HG02678 (cell line): ENCODE results near the gene EGFL7.

ENCODE experiments used
- ATAC-seq: cut with Tn5 transposase; IDR thresholded peaks from one replicate; pipeline ENCODE4 v1.9.1; 2021; ENCODE audit warnings: mild to moderate bottlenecking, moderate library complexity; ENCODE audit not compliant: unreplicated experiment

EGFL7 gene

DNA sequence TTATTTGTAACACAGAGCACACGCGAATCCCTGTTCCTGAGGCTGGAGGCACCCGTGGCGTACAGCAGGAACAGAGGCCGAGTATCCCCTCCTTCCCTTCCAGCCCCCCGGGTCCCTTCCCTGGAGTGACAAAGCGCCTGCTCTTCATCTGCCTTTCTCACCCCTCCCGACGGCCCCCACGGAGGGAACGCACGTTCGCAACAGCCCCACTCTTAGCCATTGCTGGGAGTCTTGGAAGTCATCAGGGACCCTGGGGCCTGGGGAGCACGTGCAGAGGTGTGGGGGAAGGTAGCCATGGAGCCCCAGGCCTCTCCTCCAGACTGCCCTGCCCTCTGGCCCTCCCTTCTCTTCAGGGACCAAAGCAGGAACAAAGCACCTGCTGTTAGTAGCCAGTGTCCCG lies 22.1 kb downstream of the EGFL7 start:
- ATAC-seq: no peak

DNA sequence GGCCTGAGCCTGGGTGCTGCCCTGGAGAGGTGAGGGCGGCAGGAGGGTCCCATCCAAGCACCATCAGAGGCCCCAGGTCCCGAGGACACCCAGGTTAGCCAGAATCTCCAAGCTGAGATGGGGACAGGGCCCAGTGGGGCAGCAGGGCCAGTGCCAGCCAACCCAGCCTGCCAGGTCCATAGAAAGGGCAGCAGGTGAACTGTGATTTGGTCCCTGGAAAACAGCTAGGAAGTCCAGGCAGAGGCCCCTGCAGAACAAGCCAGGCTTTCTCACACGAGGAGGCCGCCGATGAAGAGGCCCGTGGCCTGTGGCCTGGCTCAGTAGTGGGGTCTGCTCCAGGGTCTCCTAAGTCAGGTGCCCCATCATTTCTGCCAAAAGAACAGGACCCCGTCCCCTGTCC lies 22.5 kb downstream of the EGFL7 start:
- ATAC-seq: no peak

DNA sequence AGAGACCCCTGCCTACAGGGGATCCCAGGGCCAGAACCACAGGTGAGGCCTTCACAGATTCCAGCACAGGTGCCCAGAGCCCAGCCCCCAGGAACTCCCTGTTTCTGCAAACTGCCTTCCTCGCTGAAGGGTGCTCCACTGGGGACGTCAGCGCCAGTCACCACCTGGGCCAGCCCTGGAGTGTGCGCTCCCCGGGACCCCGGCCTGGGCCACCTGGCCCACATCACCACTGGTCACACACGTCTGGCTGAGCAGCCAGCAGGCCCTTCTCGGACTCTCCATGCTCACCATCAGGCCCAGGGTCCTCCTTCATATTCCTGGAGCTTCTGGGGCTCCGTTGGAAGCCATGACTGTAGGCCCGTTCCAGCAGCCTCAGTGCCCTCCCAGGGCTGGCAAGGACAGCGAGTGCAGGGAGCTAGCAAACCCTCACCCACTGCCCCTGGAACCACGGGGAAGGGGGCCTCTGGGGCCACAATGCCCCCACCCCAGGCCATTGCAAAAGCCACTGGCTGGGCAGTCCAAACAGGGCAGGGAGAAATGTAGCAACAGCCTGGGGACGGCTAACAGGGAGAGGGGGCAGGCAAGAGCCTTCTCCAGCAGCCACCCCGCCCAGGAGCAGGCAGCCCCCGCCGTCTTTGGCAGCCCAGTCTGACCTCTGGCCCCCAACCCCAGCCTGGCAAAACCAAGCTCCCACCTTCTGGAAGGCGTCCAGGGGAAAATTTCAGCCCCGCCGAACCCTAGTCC lies 23.2 kb downstream of the EGFL7 start:
- ATAC-seq: no peak

DNA sequence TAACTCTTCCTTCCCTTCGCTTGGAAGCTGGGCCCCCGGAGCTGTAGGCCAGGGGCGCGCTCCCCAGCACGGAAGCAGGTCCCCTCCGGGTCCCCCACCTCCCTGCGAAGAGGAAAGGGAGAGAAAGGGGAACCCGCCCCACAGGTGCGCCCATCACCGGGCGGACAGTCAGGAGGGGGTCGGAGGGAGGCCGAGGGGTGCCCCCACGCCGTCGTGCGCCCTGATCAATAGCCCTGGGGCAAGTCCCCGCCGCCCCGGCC lies 23.7 kb downstream of the EGFL7 start:
- no peak for ATAC-seq

DNA sequence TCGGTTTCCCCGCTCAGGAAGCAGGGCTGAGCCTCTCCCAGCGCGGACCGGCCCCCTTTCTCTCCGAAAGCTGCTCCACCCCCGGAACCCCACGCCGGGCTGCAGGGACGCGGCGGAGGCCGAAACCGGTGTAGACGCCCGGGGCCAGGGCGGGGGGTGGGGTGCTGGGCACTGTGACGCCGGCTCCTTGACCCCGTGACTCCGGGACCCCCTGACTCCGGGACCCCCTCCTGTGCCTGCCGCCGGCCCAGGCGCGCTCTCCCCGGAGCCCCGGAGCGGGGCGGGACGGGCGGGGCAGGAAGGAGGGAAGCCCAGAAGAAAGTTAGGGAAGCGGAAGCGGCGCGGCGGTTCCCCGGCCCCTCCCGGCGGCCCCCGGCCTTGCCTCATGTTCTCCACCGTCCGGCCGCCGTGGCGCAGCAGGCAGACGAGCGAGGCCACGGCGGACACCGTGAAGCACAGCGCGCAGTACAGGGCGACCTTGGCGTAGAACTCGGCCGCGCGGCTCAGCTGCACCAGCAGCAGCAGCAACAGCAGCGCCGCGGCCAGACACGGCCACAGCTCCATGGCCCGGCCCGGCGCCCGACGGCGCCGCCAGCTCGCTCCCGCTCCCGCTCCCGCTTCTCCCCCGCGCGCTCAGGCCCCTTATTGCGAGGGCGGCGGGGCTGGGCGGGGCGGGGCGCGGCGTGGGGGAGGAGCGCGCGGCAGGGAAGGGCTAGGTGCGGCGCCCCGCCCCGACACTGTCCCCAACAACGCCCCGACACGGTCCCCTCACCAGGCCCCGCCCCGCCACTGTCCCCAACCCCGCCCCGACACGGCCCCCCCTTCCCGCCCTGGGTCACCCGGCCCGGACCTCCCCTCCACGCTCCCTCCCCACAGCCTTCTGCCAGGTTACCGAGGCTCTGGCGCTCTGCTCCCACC lies 24.3 kb downstream of the EGFL7 start, which contains the start of gene AGPAT2:
AGPAT2 (minus strand) TSS at position 664 of the 918 bp plus-strand sequence; CDS start at position 564, 100 bp downstream.
- ATAC-seq: no peak

- ATAC-seq: no peak
Observed at GRCh38 chr9:136687721-136688223, 25.1 kb downstream of the EGFL7 start.

- ATAC-seq: no peak
Observed at GRCh38 chr9:136688274-136689107, 25.8 kb downstream of the EGFL7 start.

DNA sequence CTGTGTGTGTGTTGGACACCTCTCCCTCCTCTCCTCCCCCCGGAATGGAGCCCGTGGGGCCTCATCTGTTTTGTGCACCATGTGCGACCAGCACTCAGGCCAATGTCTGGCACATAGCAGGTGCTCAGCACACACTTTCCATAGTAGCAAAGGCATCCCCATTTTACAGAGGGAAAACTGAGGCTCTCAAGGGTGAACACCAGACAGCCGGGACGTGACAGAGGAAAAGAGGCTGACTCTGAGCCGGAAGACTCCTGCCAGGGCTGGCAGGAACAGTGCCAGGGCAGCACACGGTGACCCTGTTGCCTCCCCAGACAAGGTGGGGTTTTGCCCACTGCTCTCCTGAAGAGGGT lies 26.4 kb downstream of the EGFL7 start:
- no peak for ATAC-seq

DNA sequence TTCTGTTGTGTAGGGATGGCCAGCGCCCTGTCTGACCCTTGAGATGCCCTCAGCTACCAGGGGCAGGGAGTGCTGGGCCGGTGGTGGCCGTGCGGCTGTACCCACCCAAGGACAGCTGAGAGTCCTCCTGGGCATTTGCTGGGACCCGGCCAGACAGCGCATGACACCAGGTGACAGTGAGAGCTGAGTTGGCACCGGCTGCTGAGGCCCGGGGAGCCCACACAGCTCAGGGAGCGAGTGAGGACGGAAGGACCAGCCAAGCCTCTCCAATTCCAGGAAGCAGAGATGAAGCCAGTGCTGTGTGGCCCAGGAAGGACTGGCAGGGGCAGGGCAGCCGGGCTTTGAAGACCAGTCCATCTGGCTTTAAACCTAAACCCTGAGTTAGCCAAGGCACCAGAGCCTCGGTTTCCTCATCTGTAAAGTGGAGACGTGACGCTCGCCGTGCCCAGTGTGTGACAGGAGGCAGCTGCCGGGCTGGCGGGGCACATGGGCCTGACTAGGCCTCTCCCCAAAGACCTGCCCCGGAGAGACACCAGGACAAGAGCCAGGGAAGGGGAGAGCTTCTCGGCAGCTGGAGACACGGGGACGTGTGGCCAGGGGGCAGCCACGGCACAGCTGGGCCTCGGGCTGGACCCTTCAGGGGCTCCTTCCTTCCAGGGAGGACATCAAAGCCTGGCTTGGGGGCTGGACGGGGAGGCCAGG lies 27.5 kb downstream of the EGFL7 start:
- no peak for ATAC-seq

GRCh38 chr9:136690806-136691261 lies 28.1 kb downstream of the EGFL7 start:
- ATAC-seq: no peak

- ATAC-seq: no peak
Observed at GRCh38 chr9:136691316-136692184, 28.8 kb downstream of the EGFL7 start.

- ATAC-seq: no peak
Observed at GRCh38 chr9:136692185-136693134, 29.7 kb downstream of the EGFL7 start.

DNA sequence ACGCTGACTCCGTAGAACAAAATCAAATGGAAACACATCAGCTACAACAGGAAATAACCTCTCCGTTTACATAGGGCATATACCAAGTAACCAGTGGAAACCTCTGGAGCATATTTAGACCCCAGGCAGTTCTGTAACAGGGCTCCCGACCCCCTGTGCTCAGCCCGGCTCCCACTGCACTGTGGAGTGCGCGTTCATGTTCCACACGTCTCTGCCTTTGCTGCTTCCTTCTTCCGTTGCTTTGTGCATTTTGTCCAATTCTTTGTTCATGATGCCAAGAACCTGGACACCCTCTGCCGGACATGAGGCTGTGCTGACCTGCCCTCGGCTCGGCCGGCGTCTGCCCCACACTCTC lies 30.4 kb downstream of the EGFL7 start:
- ATAC-seq: no peak

DNA sequence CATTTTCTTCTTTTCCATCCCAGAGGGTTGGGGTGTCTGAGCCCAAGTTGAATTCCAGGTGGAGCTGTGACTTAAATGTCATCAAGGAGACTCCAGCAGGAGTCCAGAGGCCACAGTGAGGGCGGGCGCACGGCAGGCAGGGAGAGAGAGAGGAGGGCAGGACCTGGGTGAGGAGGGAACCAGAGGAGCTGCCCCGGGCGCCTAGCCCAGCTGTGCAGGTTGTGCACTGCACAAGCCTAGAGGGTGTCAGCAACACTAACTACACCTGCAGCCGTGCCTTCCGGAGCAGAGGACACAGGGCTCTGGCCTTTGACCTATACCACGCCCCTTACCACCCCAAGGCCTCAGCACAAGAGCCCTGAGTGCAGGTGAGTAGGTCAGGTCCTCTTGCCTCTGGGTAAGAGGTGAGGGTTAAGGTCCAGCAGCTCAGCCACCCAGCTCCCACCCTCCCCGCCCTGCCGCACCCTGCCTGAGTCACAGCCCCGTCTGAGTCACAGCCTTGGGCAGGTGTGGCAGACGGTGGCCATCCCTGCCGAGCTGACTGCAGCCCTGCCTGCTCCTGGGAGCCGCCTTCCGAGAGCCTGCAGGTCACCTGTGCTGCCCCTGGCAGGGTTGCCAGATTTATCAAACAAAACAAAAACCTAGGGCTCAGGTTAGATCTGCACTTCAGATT lies 30.9 kb downstream of the EGFL7 start:
- ATAC-seq: no peak

- no peak for ATAC-seq
Observed at GRCh38 chr9:136694163-136694871, 31.6 kb downstream of the EGFL7 start.

DNA sequence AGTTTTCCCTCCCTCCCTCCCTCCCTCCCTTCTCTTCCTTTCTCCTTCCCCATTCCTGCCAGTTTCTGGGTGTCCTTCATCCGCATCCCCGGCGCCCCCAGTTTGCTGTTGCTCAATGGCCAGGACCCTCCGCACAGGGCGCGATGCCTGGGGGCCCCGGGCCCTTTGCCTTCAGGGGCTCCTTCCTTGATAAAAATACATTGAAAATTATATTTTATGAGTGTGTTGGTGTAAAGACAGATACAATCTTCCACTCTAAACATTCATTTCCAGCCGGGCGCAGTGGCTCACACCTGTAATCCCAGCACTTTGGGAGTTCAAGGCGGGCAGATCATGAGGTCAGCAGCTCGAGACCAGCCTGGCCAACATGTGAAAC lies 32.1 kb downstream of the EGFL7 start:
- no peak for ATAC-seq

DNA sequence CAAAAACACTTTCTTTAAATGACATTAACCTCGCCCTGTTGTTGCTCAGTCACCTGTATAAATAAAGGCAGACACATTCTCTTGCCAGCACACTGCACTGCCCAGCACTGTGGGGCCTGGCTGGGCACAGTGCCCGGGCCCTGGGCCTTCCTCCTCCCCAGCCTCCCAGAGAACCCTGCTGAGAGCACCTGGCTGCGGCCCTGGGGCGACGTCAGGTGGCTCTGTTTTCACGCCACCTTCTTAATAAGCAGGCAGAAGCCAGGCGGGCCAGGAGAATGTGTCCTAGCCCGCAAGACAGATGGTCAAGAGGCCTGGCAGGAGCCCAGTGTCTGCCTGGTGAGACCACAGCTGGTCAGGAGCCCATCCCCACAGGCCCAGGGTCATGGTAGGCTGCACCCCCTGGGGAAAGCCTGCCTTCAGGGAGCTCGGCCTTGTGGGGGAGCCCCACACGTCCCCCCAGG lies 32.7 kb downstream of the EGFL7 start:
- no peak for ATAC-seq
